ENCODE measurements around the gene ENTPD8. TPM values are rescaled to one million over a fixed set of nuclear protein-coding genes. Genes with fewer than 3 reads are reported as not detected.

ENTPD8 gene
- total and polyA plus RNA-seq, 2 donors (not counting 1 experiment from before 2014, with no cell fraction given), result under 0.01 TPM; not detected in 1

DNA sequence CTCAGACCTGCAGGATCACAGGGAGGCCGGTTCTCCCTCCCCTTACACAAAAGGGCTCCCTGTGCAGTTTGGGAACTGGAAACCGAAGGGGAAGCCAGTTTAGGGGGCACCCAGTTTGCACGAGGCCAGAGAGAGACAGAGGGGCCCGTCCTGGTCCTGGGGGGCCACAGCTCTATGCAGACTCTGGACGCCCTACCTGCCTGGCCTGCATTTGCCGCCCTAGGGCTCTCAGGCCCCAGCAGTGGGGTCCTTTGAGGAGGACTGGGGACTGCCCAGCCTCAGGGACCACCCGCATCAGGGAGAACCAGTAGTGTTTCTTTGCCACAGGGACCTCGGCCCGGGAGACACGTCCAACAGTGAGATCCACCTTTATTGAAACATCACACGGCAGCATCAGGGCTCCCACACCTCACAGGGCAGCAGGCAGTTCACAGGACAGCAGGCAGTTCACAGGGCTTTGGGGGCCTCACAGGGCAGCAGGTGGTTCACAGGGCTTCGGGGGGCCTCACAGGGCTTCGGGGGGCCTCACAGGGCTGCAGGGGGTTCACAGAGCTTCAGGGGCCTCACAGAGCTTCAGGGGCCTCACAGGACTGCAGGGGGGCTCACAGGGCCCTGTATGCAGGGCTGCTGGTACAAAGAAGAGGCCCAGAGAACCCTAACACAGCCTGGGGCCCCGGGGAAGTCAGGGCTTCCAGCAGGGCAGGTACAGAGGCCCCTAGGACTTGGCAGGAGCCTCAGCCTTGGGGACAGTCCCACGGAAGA, 18.6 kb upstream of the ENTPD8 start:
- H3K27ac ChIP-seq (ENCODE audit: insufficient read depth, low read length), result peak overlapping the region; percentile 61
- H3K27me3 ChIP-seq (ENCODE audit: control insufficient read depth, insufficient read depth, low read length), result no peaks in the 10 kb centered on the region
- H2AFZ ChIP-seq (ENCODE audit: low read length), result peak overlapping the region; percentile 83
- no peak for DNase-seq (ENCODE audit: low read depth in 2 of 2)
- H3K36me3 ChIP-seq (ENCODE audit: control insufficient read depth, insufficient read depth, low read length), result peaks cover 12% of the 10 kb centered on the region
- peak overlapping the region; percentile 72 for H3K4me2 ChIP-seq (ENCODE audit: extremely low read depth, insufficient read depth, low read length)
- TF ChIP-seq EZH2 (IDR thresholded peaks at IDR 0.05; ENCODE audit: low read length, missing control alignments), result no peak
- TF ChIP-seq, protein P1, sequence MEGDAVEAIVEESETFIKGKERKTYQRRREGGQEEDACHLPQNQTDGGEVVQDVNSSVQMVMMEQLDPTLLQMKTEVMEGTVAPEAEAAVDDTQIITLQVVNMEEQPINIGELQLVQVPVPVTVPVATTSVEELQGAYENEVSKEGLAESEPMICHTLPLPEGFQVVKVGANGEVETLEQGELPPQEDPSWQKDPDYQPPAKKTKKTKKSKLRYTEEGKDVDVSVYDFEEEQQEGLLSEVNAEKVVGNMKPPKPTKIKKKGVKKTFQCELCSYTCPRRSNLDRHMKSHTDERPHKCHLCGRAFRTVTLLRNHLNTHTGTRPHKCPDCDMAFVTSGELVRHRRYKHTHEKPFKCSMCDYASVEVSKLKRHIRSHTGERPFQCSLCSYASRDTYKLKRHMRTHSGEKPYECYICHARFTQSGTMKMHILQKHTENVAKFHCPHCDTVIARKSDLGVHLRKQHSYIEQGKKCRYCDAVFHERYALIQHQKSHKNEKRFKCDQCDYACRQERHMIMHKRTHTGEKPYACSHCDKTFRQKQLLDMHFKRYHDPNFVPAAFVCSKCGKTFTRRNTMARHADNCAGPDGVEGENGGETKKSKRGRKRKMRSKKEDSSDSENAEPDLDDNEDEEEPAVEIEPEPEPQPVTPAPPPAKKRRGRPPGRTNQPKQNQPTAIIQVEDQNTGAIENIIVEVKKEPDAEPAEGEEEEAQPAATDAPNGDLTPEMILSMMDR (conservative IDR thresholded peaks at IDR 0.05 in 1 of 2, IDR thresholded peaks at IDR 0.05 in 1 of 2; ENCODE audit: low read depth in 1 of 2, low read length in 2 of 2), result no peak
- H4K20me1 ChIP-seq (ENCODE audit: control insufficient read depth, extremely low read depth, insufficient read depth, low read length), result no peaks in the 10 kb centered on the region
- H3K9me3 ChIP-seq (ENCODE audit: control insufficient read depth, insufficient read depth, low read depth, low read length), result no peaks in the 10 kb centered on the region
- peaks cover 3% of the 10 kb centered on the region for H3K79me2 ChIP-seq (ENCODE audit: control insufficient read depth, insufficient read depth, low read length)
- peaks cover 3% of the 10 kb centered on the region for H3K4me1 ChIP-seq (ENCODE audit: control insufficient read depth, extremely low read depth, insufficient read depth, low read length)
- peak overlapping the region in 1 of 4 experiments; percentile 52 for H3K4me3 ChIP-seq (replicated peaks in 1 of 4; ENCODE audit: control extremely low read depth in 1 of 4, insufficient read depth in 1 of 4, low read depth in 3 of 4, low read length in 4 of 4)
- peak overlapping the region; percentile 55 for H3K9ac ChIP-seq (ENCODE audit: insufficient read depth, low read length)

DNA sequence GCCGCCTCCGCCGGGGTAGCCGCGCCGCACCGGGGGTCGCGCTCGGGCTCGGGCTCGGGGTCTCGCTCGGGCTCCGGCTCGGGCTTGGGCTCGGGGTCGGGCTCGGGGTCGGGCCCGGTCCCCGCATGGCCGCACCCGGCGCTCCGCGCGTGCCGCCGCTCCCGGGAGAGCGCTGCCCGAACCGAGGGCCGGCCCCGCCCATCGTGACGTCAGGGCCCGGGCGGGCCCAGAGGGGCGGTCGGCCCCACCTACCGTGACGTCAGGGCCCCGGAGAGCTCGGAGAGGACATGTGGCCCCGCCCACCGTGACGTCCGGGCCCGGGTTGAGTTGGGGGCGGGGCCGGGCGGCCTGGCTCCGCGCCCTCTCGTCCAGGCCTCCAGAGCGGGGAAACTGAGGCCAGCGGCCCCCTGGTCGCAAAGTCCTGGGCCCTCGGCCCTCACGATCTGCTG, 18.0 kb upstream of the ENTPD8 start, which contains the start of gene NSMF:
NSMF (minus strand) TSS at position 183 of the 449 bp plus-strand sequence. CDS start 232 bp downstream, outside the sequence.
- H3K9me3 ChIP-seq (ENCODE audit: control insufficient read depth, insufficient read depth, low read depth, low read length), result no peaks in the 10 kb centered on the region
- no peaks in the 10 kb centered on the region for H4K20me1 ChIP-seq (ENCODE audit: control insufficient read depth, extremely low read depth, insufficient read depth, low read length)
- H2AFZ ChIP-seq (ENCODE audit: low read length), result peak within 1 kb of the TSS; percentile 83
- H3K27me3 ChIP-seq (ENCODE audit: control insufficient read depth, insufficient read depth, low read length), result no peaks in the 10 kb centered on the region
- peak within 1 kb of the TSS; percentile 56 to 79 (median 72) for H3K4me3 ChIP-seq (replicated peaks in 1 of 4; ENCODE audit: control extremely low read depth in 1 of 4, insufficient read depth in 1 of 4, low read depth in 3 of 4, low read length in 4 of 4)
- DNase-seq (ENCODE audit: low read depth in 2 of 2), result peak; percentile 80 to 91
- peak within 1 kb of the TSS; percentile 77 for H3K9ac ChIP-seq (ENCODE audit: insufficient read depth, low read length)
- peak within 1 kb of the TSS; percentile 90 for H3K4me2 ChIP-seq (ENCODE audit: extremely low read depth, insufficient read depth, low read length)
- H3K36me3 ChIP-seq (ENCODE audit: control insufficient read depth, insufficient read depth, low read length), result peaks cover 12% of the 10 kb centered on the region
- peaks cover 3% of the 10 kb centered on the region for H3K4me1 ChIP-seq (ENCODE audit: control insufficient read depth, extremely low read depth, insufficient read depth, low read length)
- H3K27ac ChIP-seq (ENCODE audit: insufficient read depth, low read length), result peak within 1 kb of the TSS; percentile 71
- TF ChIP-seq, protein P1 (conservative IDR thresholded peaks at IDR 0.05 in 1 of 2, IDR thresholded peaks at IDR 0.05 in 1 of 2; ENCODE audit: low read depth in 1 of 2, low read length in 2 of 2), result no peak
- no peak for TF ChIP-seq EZH2 (IDR thresholded peaks at IDR 0.05; ENCODE audit: low read length, missing control alignments)
- peaks cover 3% of the 10 kb centered on the region for H3K79me2 ChIP-seq (ENCODE audit: control insufficient read depth, insufficient read depth, low read length)

Data from fibroblast of lung (primary cell).